Measurements from ENCODE around the gene MAPK8IP2.
A peak's percentile ranks its signal among the peaks of the same experiment; 100 is the strongest.
"Not testable (repeated sequence)": the region's sequence is repeated elsewhere in the genome, so short reads cannot be mapped to it uniquely, and the experiment has no call there.

The MAPK8IP2 gene

DNA sequence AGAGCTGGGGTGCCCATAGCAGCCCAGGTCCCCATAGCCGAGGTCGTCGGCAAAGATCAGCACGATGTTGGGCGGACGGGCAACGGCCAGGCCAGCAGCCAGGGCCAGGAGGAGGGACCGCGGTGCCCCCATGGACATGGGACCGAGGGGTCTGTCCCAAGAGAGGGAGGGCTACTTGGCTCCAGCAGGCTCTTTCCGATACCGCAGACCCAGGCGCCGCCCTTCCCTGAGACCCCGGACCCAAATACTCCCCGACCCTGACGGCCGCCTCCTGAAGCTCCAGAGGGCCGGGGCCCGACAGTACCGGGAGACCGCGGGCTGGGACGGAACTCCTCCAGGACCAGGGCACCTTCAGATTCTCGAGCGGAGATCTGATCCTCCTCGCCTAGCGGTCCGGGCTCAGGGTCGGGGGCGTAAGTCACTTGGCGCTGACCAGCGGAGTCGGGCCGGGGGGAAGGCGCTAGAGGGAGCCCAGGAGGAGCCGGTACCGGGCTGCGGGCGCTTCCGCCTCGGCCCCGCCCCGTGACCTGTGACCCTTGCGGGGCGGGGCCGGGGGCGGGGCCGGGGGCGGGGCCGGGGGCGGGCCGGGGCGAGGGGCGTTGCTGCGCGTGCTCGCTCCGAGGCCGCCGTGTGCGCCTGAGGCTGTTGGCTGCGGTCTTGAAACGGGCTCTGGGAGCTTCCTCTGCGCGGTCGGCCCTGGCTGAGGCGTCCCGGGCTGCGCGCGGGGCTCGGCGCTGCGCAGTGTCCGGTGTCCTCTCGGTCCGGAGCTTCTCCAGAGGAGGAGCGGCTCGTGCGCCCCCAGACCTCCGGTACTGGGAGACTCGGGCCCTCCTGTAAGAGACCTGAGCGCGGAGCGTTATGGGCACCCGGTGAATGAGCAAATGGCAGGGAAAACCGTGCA, 27.3 kb downstream of the MAPK8IP2 start, which contains the start of gene ARSA:
TSS of gene ARSA (minus strand) at position 511 of the 901 bp plus-strand sequence. CDS start at position 138, 373 bp downstream.
- TF ChIP-seq, protein P1, sequence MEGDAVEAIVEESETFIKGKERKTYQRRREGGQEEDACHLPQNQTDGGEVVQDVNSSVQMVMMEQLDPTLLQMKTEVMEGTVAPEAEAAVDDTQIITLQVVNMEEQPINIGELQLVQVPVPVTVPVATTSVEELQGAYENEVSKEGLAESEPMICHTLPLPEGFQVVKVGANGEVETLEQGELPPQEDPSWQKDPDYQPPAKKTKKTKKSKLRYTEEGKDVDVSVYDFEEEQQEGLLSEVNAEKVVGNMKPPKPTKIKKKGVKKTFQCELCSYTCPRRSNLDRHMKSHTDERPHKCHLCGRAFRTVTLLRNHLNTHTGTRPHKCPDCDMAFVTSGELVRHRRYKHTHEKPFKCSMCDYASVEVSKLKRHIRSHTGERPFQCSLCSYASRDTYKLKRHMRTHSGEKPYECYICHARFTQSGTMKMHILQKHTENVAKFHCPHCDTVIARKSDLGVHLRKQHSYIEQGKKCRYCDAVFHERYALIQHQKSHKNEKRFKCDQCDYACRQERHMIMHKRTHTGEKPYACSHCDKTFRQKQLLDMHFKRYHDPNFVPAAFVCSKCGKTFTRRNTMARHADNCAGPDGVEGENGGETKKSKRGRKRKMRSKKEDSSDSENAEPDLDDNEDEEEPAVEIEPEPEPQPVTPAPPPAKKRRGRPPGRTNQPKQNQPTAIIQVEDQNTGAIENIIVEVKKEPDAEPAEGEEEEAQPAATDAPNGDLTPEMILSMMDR (IDR thresholded peaks at IDR 0.05; ENCODE audit: low read length, missing control alignments), result peak; percentile 22
- peak; percentile 83 for DNase-seq (ENCODE audit: low read depth)

DNA sequence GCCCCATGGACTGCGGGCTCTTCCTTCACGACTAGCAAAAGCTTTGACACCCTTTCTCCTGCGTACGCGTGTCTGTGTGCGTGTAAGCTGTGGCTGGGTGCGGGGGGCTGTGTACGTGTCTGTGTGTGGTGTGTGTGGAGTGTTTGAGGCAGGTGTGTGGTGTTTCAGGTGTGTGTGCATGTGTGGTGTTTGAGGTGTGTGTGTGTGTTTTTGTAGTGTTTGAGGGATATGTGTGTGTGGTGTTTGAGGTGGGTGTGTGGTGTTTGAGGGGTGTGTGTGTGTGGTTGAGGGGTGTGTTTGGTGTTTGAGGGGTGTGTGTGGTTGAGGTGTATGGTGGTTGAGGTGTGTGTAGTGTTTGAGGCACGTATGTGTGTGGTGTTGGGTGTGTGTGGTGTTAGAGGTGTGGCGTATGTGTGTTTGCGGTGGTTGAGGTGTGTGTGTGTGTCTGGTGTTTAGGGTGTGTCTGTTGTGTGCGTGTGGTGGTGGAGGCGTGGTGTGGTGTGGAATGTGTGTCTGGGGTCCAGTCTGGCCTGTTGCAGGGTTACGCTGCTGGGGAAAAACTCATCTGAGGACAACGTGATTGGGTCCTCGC, 28.0 kb downstream of the MAPK8IP2 start:
- no peak for DNase-seq (ENCODE audit: low read depth)
- TF ChIP-seq, protein P1 (IDR thresholded peaks at IDR 0.05; ENCODE audit: low read length, missing control alignments), result no peak
- peak overlapping the region; percentile 89 for H3K4me3 ChIP-seq (replicated peaks; ENCODE audit: low read depth, low read length)

More for the DNA sequence above, 27.3 kb downstream of the MAPK8IP2 start, which contains the start of gene ARSA:
- H3K4me3 ChIP-seq (replicated peaks; ENCODE audit: low read depth, low read length), result peak within 1 kb of the TSS; percentile 89

DNA sequence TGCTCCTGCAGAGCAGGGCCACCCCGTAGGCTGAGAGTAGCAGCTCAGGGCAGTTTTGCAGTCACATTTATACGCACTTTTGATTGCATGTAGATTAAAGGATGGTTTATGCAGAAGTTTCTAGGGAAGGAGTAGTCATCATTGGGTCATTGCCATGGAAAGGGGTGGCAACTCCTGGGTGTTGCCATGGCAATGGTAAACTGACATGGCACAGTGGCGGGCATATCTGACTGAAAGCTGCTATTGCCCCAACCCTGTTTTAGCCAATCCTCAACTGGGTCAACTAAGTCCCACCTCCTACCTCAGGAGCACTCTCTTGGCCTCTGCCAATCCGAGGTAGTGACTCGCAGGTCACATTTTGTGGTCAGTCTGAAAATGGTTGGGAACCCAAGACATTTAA, 29.8 kb downstream of the MAPK8IP2 start:
- no peak for DNase-seq (ENCODE audit: low read depth)
- no peak overlapping the region for H3K4me3 ChIP-seq (replicated peaks; ENCODE audit: low read depth, low read length)
- TF ChIP-seq, protein P1 (IDR thresholded peaks at IDR 0.05; ENCODE audit: low read length, missing control alignments), result no peak

DNA sequence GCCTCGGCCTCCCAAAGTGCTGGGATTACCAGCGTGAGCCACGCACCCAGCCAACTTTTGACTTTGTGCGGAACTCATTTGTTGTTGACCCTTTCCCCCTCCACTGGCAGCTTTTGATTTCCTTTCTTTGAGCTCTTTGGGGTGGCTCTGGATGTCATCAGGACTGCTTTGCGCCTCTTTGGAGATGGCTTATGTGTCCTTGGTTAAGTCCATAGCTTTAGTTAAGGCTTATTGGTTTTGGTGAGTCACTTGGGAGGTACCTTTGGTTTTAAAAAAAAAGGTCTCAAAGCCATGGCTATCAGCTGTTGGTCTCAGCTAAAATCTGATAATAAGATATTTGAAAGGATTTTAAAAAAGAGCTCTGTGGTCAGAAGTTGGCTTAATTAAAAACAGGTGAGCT, 32.5 kb downstream of the MAPK8IP2 start:
- DNase-seq (ENCODE audit: low read depth), result no peak
- TF ChIP-seq, protein P1 (IDR thresholded peaks at IDR 0.05; ENCODE audit: low read length, missing control alignments), result no peak
- H3K4me3 ChIP-seq (replicated peaks; ENCODE audit: low read depth, low read length), result no peak overlapping the region

DNA sequence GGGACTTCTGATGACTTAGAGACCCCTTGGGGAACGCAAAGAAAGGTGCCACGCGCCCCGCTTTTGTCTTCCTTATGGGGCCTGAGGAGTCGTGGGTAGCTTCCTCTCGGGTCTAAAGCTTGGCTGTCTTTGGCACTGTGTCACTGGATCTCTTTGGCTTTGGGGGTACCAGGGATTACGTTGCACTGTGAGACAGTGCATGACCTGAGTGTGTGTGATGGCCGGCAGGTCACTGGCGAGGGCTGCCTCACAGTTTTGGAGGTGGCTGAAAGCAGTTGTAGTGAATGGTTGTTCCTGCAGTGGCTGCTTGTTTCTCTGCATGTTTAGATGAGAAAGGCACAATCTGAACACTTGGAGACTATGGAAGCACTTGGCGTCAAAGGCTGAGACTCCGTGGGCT, 33.2 kb downstream of the MAPK8IP2 start:
- no peak overlapping the region for H3K4me3 ChIP-seq (replicated peaks; ENCODE audit: low read depth, low read length)

DNA sequence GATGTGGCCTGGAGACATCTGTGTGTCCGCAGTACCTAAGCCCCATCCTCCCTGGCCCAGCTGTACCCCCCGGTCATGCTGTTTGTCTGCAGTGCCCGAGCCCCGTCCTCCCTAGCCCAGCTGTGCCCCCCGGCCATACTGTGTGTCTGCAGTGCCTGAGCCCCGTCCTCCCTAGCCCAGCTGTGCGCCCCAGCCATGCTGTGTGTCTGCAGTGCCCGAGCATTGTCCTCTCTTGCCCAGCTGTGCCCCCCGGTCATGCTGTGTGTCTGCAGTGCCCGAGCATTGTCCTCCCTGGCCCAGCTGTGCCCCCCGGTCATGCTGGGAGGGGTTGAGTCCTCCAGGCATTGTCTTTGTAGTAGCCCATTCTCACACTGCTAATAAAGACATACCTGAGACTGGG, 35.0 kb downstream of the MAPK8IP2 start:
- no peak for DNase-seq (ENCODE audit: low read depth)
- TF ChIP-seq, protein P1 (IDR thresholded peaks at IDR 0.05; ENCODE audit: low read length, missing control alignments), result no peak

More for the DNA sequence above, 33.2 kb downstream of the MAPK8IP2 start:
- no peak for DNase-seq (ENCODE audit: low read depth)
- TF ChIP-seq, protein P1 (IDR thresholded peaks at IDR 0.05; ENCODE audit: low read length, missing control alignments), result no peak

DNA sequence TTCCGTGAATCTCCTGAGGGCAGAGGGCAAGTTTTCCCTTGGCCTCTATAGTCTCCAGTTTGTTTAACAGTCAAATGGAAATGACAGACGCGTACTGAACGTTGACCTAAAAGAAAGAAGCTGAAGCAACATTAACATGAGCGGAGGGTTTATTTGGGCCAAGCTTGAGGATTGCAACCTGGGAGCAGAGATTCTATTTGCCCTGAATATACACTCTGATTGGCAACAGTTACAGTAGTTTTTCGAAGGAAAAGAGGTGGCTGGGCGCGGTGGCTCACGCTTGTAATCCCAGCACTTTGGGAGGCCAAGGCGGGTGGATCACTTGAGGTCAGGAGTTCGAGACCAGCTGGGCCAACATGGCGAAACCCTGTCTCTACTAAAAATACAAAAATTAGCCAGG, 39.7 kb downstream of the MAPK8IP2 start:
- H3K4me3 ChIP-seq (replicated peaks; ENCODE audit: low read depth, low read length); DNase-seq (ENCODE audit: low read depth): not testable (repeated sequence)

More for the DNA sequence above, 35.0 kb downstream of the MAPK8IP2 start:
- no peak overlapping the region for H3K4me3 ChIP-seq (replicated peaks; ENCODE audit: low read depth, low read length)

Data from fibroblast of pulmonary artery (primary cell).